T-helper 2 cell treated with Interferon-gamma antibody and Interleukin-4, amounts not matched to agents 5 μg/mL and 100 μg/mL, for 36 hours (primary cell): ENCODE results near the gene SPOCK2.

ENCODE experiments used
- DNase-seq: peaks from one replicate; pipeline ENCODE4 v3.0.0; 2021; ENCODE audit warnings: low spot score
- H3K27ac Mint-ChIP-seq: one replicate; pipeline ENCODE4 v1.8.0; 2021; ENCODE audit warnings: mild to moderate bottlenecking, mixed read lengths
- H3K27me3 Mint-ChIP-seq: one replicate; pipeline ENCODE4 v1.8.0; 2021; ENCODE audit warnings: low read depth, mixed read lengths
- H3K36me3 Mint-ChIP-seq: one replicate; pipeline ENCODE4 v1.8.0; 2021; ENCODE audit warnings: low read depth, mixed read lengths
- H3K4me1 Mint-ChIP-seq: one replicate; pipeline ENCODE4 v1.8.0; 2021; ENCODE audit warnings: low read depth, mixed read lengths
- H3K4me3 Mint-ChIP-seq: one replicate; pipeline ENCODE4 v1.8.0; 2022; ENCODE audit warnings: mild to moderate bottlenecking, moderate library complexity, mixed read lengths
- H3K9me3 Mint-ChIP-seq: one replicate; pipeline ENCODE4 v1.8.0; 2021; ENCODE audit warnings: mixed read lengths

SPOCK2 gene

DNA sequence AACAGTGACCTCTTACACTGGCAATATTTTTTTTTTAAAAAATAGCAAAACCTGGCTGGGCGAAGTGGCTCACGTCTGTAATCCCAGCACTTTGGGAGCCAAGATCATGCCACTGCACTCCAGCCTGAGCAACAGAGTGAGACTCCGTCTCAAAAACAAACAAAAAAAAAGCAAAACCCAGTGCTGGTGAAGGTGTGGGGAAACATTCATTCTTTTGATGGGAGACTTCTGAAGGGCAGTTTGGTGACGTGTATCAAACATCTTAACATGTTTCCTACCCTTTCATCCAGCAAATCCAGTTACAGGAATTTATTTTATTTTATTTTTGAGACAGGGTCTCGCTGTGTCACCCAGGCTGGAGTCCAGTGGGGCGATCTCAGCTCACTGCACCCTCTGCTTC lies 66.1 kb downstream of the SPOCK2 start:
- no peak for DNase-seq
- H3K36me3 Mint-ChIP-seq, result no peaks in the 10 kb centered on the region
- no peak overlapping the region for H3K4me3 Mint-ChIP-seq
- H3K27ac Mint-ChIP-seq, result no peak overlapping the region
- H3K27me3 Mint-ChIP-seq, result no peaks in the 10 kb centered on the region
- H3K9me3 Mint-ChIP-seq, result no peaks in the 10 kb centered on the region
- H3K4me1 Mint-ChIP-seq, result peaks cover 4% of the 10 kb centered on the region

DNA sequence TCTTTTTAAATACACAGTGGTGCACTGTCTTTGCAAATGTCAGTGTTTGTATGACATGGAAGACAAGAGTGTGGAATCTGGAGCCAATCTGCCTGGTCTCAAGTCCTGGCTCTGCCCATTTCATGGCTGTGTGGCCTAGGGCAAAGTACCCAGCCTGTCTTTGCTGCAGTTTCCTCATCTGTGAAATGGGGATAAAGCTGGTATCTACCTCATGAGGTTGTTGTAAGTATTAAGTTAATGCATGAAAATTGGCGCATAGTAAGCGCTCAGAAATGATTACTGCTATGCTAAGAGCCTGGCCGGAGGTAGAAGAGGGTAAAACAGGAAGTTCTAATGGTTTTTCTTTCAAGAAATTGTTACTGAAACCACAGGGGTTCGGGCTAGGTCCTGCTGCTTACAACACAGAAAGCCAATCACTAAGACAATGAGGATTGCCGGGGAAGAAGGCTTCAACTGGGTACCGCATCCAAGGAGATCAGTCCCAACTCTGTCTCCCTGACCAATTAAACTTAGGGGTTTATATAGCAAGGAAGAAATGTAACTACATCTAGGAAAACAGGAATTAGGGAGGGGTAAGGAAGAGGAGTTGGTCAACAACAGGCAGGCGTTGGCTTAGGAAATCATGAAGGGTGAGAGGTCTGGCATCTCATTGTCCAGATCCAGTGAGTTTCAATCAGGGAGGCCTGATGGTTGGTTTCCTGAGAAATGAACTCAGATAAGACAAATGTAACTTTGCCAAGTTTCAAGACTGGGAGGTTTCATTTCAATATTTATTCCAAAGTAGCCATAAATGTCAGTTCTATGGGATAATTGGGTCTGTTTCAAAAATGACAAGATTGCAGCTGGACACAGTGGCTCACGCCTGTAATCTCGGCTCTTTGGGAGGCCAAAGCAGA lies 67.2 kb downstream of the SPOCK2 start:
- Mint-ChIP-seq H3K4me3 (no peak overlapping the region), H3K27me3 (peaks cover 3% of the 10 kb centered on the region), H3K36me3 (no peaks in the 10 kb centered on the region), H3K9me3 (no peaks in the 10 kb centered on the region), H3K4me1 (peaks cover 4% of the 10 kb centered on the region), H3K27ac (no peak overlapping the region)
- no peak for DNase-seq

DNA sequence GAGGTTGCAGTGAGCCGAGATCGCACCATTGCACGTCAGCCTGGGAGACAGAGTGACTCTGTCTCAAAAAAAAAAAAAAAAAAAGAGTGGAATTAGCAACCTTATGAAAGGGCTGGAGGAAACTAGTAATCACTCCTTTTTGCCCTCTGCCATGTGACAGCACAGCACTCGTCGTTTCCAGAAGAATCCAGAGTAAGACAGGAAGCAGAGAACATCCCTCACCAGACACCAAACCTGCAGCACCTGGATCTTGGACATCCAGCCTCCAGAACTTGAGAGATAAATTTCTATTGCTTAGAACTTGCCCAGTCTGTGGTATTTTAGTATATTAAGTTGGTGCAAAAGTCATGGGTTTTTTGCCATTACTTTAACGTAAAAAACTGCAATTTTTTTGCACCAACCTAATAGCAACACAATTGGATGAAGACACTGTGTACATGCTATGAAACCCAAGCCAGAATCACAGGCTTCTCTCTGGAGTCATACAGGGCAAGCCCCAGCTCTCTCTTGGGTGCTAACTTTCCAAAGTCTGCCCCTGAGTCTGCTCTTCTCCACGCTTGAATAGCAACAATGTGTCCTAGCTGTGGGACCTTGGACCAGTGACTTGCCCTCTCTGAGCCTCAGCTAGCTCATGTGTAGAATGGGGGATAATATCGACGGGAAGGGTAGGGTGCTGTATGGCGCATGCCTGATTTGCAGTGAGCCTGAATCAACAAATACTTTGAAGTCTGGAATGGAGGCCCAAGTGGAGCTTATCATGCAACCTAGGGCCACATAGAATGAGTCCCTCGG lies 69.1 kb downstream of the SPOCK2 start:
- peaks cover 5% of the 10 kb centered on the region for H3K27me3 Mint-ChIP-seq
- no peaks in the 10 kb centered on the region for H3K36me3 Mint-ChIP-seq
- no peak for DNase-seq
- H3K9me3 Mint-ChIP-seq, result no peaks in the 10 kb centered on the region
- peaks cover 4% of the 10 kb centered on the region for H3K4me1 Mint-ChIP-seq
- H3K4me3 Mint-ChIP-seq, result no peak overlapping the region
- H3K27ac Mint-ChIP-seq, result no peak overlapping the region

DNA sequence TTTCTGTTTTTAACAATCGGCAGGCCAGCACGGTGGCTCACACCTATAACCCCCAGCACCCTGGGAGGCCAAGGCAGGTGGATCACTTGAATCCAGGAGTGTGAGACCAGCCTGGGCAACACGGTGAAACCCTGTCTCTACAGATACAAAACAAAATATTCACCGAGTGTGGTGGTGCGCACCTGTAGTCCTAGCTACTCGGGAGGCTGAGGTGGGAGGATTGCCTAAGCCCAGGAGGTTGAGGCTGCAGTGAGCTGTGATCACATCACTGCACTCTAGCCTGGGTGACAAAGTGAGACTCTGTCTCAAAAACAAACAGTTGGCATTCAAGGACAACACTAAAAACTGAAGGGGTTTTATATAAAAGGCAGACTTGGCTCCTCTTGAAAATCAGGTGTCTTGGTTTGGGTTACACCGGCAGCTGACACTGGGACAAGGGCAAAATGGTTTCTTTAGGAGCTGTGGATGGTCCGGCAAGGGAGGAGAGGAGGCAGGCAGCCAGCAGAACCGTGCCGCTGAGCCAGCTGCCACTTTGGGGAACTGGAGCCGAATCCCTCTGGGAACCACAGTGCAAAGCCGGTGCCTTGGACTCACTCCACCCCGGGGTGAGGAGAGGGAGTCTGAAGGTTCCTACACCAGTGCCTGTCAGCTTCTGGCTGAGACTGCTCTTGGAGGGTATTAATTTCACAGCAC lies 71.6 kb downstream of the SPOCK2 start:
- Mint-ChIP-seq H3K9me3 (no peaks in the 10 kb centered on the region), H3K4me1 (peaks cover 4% of the 10 kb centered on the region), H3K27ac (no peak overlapping the region), H3K27me3 (peaks cover 5% of the 10 kb centered on the region), H3K36me3 (no peaks in the 10 kb centered on the region), H3K4me3 (no peak overlapping the region)
- DNase-seq, result no peak

DNA sequence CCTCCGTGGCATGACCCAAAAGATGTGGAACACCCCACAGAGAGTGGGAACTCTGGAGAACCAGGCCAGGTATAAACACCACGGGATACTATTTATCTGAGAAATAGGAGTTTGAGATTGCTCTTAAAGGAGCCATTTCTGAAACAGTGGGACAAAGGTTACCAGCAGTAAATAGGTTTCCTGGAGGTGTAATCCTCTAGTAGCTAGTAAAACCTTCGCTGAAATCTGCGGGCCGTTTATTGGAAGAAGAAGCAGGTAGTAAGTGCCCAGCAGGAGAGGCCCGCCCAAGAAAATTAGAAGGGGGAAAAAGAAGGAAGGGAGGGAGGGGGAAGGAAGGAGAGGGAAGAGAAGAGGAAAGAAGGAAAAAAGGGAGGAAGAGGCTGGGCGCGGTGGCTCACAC lies 72.5 kb downstream of the SPOCK2 start:
- DNase-seq, result no peak
- Mint-ChIP-seq H3K27me3 (peaks cover 5% of the 10 kb centered on the region), H3K9me3 (no peaks in the 10 kb centered on the region), H3K36me3 (no peaks in the 10 kb centered on the region), H3K4me3 (no peak overlapping the region), H3K27ac (no peak overlapping the region), H3K4me1 (no peaks in the 10 kb centered on the region)

DNA sequence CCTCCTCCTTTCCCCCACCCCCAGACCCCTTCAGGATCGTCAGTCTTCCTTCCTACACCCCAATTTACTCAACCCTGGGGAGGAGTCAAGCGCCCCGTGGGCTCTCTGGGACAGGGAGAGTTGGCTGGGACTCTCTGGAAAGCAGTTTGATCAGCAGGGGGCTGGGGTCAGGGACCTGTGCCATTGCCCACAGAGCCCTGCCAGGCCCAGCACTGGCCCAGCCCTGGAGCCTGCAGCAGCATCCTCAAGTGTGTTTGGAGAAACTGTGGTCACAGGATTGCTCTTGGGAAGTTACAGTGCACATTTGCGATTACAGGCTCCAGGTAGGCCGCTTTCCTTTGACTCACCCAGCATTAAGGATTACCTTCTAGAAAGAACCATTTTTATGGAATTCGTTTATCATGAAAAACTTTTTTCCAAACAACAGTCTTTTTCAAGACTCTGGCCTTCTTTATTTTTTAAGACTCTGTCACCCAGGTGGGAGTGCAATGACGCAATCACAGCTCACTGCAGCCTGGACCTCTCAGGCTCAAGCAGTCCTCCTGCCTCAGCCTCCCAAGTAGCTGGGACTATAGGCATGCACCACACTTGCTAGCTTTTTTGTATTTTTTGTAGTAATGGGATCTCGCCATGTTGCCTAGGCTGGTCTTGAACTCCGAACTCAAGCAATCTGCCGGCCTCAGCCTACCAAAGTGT lies 73.4 kb downstream of the SPOCK2 start:
- H3K4me3 Mint-ChIP-seq, result no peak overlapping the region
- peaks cover 5% of the 10 kb centered on the region for H3K27me3 Mint-ChIP-seq
- H3K27ac Mint-ChIP-seq, result no peak overlapping the region
- H3K9me3 Mint-ChIP-seq, result no peaks in the 10 kb centered on the region
- no peaks in the 10 kb centered on the region for H3K36me3 Mint-ChIP-seq
- no peak for DNase-seq
- no peaks in the 10 kb centered on the region for H3K4me1 Mint-ChIP-seq

DNA sequence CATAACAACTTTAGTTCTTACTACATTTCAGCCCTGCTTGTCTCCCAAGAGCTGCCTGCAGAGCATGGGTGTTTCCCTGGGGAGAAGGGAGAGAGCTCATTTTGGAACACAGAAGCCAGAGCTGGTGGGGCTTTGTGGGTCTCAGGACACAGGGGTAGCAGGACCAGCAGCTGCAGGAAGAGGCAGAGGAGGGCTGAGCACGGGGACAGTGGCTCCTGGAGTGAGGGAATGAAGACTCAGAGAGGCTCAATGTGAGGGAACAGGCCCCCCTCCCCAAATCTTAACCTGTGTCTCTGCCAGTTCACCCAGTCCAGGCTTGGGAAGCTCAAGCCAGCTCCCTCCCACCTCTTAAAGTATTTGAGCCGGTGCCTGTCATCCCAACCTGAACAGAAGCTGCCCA lies 74.2 kb downstream of the SPOCK2 start:
- H3K4me1 Mint-ChIP-seq, result no peaks in the 10 kb centered on the region
- no peaks in the 10 kb centered on the region for H3K9me3 Mint-ChIP-seq
- no peak overlapping the region for H3K27ac Mint-ChIP-seq
- DNase-seq, result no peak
- H3K27me3 Mint-ChIP-seq, result peaks cover 5% of the 10 kb centered on the region
- no peak overlapping the region for H3K4me3 Mint-ChIP-seq
- no peaks in the 10 kb centered on the region for H3K36me3 Mint-ChIP-seq

DNA sequence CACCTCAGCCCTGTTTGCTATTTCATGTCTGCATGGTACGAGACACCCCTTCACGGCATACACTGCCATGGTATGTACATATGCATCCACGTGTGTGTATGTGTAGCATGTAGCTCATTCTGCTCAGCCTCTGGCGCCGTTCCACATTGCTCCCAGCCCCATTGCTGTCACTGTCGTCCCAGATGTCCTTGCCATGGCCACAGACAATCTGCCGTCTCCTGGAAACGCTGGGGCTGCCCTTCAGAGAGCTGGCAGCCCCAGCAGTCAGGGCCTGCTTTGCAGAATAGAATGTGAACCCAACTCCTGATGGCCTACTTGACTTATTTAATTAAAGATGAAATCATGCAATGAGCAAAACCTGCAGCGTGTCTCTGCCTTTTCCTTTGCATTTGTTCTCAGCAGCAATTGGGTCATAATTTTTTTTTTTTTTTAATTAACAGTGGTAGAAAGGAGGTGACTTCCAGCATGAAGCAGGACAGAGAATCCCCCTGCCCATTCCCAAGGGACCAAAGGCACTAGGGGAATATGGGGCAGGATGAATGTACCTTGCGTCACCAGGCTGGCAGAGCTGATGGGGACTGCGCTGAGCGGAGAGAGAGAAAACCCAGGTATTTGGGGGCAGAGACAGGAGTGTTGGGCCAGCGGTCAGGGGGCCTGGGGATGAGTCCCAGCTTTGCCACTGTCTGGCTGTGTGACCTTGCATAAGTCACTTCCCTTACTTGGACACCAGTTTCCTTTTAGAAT lies 75.0 kb downstream of the SPOCK2 start:
- no peaks in the 10 kb centered on the region for H3K36me3 Mint-ChIP-seq
- no peaks in the 10 kb centered on the region for H3K9me3 Mint-ChIP-seq
- H3K27ac Mint-ChIP-seq, result no peak overlapping the region
- peaks cover 5% of the 10 kb centered on the region for H3K27me3 Mint-ChIP-seq
- no peak for DNase-seq
- H3K4me3 Mint-ChIP-seq, result no peak overlapping the region
- H3K4me1 Mint-ChIP-seq, result no peaks in the 10 kb centered on the region

DNA sequence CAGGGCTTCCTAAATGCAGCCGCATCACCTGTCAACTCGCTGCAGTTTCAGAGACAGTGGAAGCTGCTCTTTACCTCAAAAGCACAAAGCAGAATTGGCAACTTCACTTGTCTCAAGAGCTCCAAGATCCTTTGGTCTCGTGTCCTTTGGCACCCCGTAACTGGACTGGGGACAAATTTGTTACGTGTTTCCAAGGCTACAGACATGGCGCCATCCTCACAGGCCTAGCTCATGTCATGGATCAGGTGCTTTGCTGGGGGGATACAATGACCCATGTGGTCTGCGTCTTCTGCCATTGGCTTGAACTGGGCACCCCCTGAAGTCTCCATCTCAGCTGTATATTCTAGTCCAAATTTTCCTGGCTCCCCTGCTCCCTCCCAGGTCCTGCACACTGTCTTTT lies 75.6 kb downstream of the SPOCK2 start:
- no peaks in the 10 kb centered on the region for H3K9me3 Mint-ChIP-seq
- peaks cover 5% of the 10 kb centered on the region for H3K27me3 Mint-ChIP-seq
- H3K36me3 Mint-ChIP-seq, result no peaks in the 10 kb centered on the region
- H3K27ac Mint-ChIP-seq, result no peak overlapping the region
- no peaks in the 10 kb centered on the region for H3K4me1 Mint-ChIP-seq
- no peak overlapping the region for H3K4me3 Mint-ChIP-seq
- no peak for DNase-seq

DNA sequence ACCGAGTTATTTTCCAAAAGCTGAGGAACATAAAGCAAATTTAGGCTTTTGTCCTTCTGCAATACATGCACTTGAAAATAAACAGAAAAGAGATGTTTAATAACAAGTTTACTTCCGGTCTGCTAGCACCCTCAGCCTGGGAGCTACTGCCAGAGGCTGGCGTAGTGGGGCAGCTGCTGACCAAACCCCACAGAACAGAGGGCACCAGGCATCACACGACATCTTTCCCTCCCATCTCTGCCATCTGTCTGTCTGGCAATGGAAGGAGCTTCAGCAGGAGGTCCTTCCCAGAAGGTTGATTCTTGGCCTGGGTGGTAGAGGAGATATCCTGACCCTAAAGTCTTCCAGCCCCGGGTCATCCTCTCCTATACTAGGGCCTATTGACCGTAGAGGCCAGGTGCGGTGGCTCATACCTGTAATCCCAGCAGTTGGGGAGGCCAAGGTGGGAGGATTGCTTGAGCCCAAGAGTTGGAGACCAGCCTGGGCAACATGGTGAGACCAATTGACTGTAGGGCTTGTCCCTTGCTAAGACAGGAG lies 76.3 kb downstream of the SPOCK2 start:
- no peaks in the 10 kb centered on the region for H3K36me3 Mint-ChIP-seq
- H3K27ac Mint-ChIP-seq, result no peak overlapping the region
- DNase-seq, result no peak
- H3K4me1 Mint-ChIP-seq, result no peaks in the 10 kb centered on the region
- H3K4me3 Mint-ChIP-seq, result no peak overlapping the region
- peaks cover 5% of the 10 kb centered on the region for H3K27me3 Mint-ChIP-seq
- no peaks in the 10 kb centered on the region for H3K9me3 Mint-ChIP-seq

DNA sequence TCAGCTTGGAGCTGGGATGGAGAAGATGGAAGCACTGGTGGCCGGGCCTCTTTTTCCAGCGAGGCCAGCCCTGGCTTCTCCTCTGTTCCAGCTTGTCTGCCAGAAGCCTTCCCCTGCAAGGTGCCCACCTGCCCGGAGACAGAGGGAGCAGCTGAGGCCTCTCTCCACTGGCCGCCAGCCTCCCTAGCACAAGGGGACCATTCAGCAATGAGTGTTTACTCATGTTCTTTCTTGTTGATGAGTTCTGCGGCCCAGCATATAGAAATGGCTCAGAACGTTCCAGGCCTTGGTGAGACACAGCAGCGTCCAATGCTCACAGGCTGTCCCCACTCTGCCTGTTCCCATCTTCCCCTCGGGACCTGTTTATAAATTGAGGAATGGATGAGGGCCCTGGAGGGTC lies 76.9 kb downstream of the SPOCK2 start:
- Mint-ChIP-seq H3K27ac (no peak overlapping the region), H3K27me3 (peaks cover 2% of the 10 kb centered on the region), H3K9me3 (no peaks in the 10 kb centered on the region), H3K4me3 (no peak overlapping the region), H3K36me3 (no peaks in the 10 kb centered on the region), H3K4me1 (no peaks in the 10 kb centered on the region)
- DNase-seq, result no peak

DNA sequence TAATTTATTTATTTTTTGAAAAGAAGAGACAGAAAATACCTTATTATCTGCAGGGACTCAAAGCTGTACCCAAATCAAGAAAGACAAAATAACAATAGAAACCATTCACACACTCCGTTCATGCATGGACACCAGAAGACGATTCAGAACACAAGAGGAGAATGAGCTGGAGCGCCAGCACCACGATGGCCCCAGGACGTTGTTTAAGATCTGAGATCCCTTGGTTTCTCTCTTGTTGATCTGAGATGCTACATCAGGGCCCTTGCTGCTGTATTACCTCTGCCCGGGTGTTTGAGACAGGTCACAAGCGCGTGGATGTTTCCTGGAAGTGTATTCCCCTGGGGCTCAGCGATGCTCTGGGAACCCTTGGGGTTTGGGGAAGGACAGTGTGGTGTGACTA lies 77.3 kb downstream of the SPOCK2 start:
- H3K4me3 Mint-ChIP-seq, result no peak overlapping the region
- H3K36me3 Mint-ChIP-seq, result no peaks in the 10 kb centered on the region
- H3K9me3 Mint-ChIP-seq, result no peaks in the 10 kb centered on the region
- H3K27me3 Mint-ChIP-seq, result peaks cover 2% of the 10 kb centered on the region
- no peak overlapping the region for H3K27ac Mint-ChIP-seq
- DNase-seq, result no peak
- no peaks in the 10 kb centered on the region for H3K4me1 Mint-ChIP-seq
